Kidney (tissue), 14 donors: ENCODE measurements around the gene INPP5A. TPM values are rescaled to one million over a fixed set of nuclear protein-coding genes. Genes with fewer than 3 reads are reported as not detected.
"Not testable (repeated sequence)": the region's sequence is repeated elsewhere in the genome, so short reads cannot be mapped to it uniquely, and the experiment has no call there.

Experiments
- DNase-seq, 5 donors: peaks; one replicate each; pipeline ENCODE4 v3.0.0-alpha.2; 2013 to 2020
- FAIRE-seq: peaks from 2 replicates; lab custom pipeline; 2012; peaks lifted over from hg19 to GRCh38; lab: Jason Lieb, UNC
- H3K27ac ChIP-seq, 2 donors: one replicate each; pipeline ENCODE4 v1.7.0; 2013; ENCODE audit warnings: low read depth in 2 of 2, low read length in 2 of 2, inconsistent platforms in 1 of 2
- H3K27me3 ChIP-seq: one replicate; pipeline ENCODE4 v1.7.1; 2013; ENCODE audit warnings: low read length, inconsistent platforms; ENCODE audit not compliant: control insufficient read depth, insufficient read depth
- H3K36me3 ChIP-seq, 3 donors: one replicate each; pipeline versions ENCODE4 v1.7.0 to v1.7.1; 2013; ENCODE audit warnings: low read length in 3 of 3, control low read depth in 1 of 3, inconsistent platforms in 1 of 3; ENCODE audit not compliant: insufficient read depth in 3 of 3, control insufficient read depth in 2 of 3
- H3K4me1 ChIP-seq, 3 donors: one replicate each; pipeline versions ENCODE4 v1.7.0 to v1.7.1; 2013; ENCODE audit warnings: low read length in 3 of 3, inconsistent platforms in 1 of 3, low read depth in 1 of 3; ENCODE audit not compliant: control insufficient read depth in 2 of 3, insufficient read depth in 2 of 3
- H3K4me3 ChIP-seq, 3 donors: one replicate each; pipeline versions ENCODE4 v1.7.0 to v1.8.1; 2013; ENCODE audit warnings: low read length in 3 of 3, control low read depth in 1 of 3, inconsistent platforms in 1 of 3
- H3K9ac ChIP-seq, 3 donors: one replicate each; pipeline versions ENCODE4 v1.7.0 to v1.7.1; 2013; ENCODE audit warnings: low read length in 3 of 3, control low read depth in 1 of 3, inconsistent platforms in 1 of 3
- H3K9me3 ChIP-seq, 3 donors: one replicate each; pipeline versions ENCODE4 v1.7.0 to v1.7.1; 2013; ENCODE audit warnings: low read length in 3 of 3, control low read depth in 1 of 3, inconsistent platforms in 1 of 3; ENCODE audit not compliant: control insufficient read depth in 2 of 3, insufficient read depth in 1 of 3
- intact Hi-C: fragments of 100-400 bp; cut with DNase I; formaldehyde crosslinking; loops from one replicate; pipeline ENCODE4 v1.11.1; 2022
- polyA plus RNA-seq: library from polyadenylated mRNA; stranded (reverse); fragments of 350-450 nt; fragmentation: Illumina TruSeq; extraction: RNeasy Lipid Tissue Mini Kit (QIAGEN cat#74804); gene quantifications from one replicate; pipeline ENCODE4 v1.2.3, GENCODE V29; 2014; ENCODE audit warnings: low read depth, low replicate concordance; ENCODE audit not compliant: insufficient read depth
- total RNA-seq: library from RNA; stranded (reverse); fragmentation: NEBNext Ultra II Directional; extraction: Animal tissue kit (Norgen Biotek cat#: 25700); gene quantifications from one replicate; pipeline ENCODE4 v1.2.1, GENCODE V29; 2021
- TF ChIP-seq, protein P1 (sequence below): IDR thresholded peaks from 3 replicates; pipeline ENCODE4 v1.5.1; 2012; ENCODE audit warnings: mild to moderate bottlenecking, moderate library complexity, borderline replicate concordance; ENCODE audit not compliant: insufficient read depth; ENCODE audit errors: extremely low read depth
- donor health status: control.
- donor health status: control.
- donor health status: control.
- donor health status: control.
- donor health status: control.
- donor health status: DM: yes; HTN: yes; CAD: no.
- donor health status: Normal renal cell carcinoma (clear cell type).

The INPP5A gene
- total and polyA plus RNA-seq, 2 donors from 2014 or later = 20.8 to 40.3 TPM

DNA sequence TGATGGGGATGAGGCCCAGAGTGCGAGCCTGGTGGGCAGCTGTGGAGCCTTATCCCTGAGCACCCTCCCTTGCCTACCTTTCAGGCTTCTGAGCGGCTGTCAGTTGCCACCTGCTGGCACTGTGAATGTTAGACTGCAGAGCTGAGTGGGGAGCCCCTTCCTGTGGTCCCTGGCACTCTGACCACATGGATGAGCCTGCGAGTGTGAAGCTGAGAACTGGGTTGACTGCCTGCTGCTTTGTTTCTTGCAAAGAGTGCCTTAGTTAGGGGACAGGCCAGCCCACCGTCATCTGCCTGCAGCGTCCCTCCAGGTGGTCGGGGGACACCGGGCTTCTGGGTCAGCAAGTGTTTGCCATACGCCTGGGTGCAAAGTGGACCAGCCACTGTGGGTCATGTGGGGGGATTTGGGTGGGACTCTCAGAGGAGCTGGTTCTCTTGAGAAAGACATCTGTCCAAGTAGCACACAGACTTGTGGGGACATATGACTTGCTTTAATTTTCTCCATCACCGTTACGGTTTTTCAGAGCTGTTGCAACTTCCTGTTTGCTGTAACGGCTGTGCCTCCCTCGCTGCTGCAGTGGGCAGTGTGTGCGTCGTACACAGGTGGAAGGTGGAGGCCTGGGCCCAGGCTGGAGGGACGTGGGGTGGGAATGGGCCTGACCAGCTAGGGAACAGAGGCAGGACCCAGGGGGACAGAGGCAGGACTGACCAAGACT, 13.7 kb downstream of the INPP5A start:
- H3K27ac ChIP-seq = no peak overlapping the region
- peaks cover 0 to under 1% (median 0%) of the 10 kb centered on the region in 3 donors for H3K36me3 ChIP-seq
- intact Hi-C loops = no loop called here
- TF ChIP-seq, protein P1, sequence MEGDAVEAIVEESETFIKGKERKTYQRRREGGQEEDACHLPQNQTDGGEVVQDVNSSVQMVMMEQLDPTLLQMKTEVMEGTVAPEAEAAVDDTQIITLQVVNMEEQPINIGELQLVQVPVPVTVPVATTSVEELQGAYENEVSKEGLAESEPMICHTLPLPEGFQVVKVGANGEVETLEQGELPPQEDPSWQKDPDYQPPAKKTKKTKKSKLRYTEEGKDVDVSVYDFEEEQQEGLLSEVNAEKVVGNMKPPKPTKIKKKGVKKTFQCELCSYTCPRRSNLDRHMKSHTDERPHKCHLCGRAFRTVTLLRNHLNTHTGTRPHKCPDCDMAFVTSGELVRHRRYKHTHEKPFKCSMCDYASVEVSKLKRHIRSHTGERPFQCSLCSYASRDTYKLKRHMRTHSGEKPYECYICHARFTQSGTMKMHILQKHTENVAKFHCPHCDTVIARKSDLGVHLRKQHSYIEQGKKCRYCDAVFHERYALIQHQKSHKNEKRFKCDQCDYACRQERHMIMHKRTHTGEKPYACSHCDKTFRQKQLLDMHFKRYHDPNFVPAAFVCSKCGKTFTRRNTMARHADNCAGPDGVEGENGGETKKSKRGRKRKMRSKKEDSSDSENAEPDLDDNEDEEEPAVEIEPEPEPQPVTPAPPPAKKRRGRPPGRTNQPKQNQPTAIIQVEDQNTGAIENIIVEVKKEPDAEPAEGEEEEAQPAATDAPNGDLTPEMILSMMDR = no peak
- DNase-seq (peak in 2 of 5 donors; percentile 25 to 68), FAIRE-seq (no peak)
- no peaks in the 10 kb centered on the region for H3K9me3 ChIP-seq
- peaks cover 0 to 23% (median 15%) of the 10 kb centered on the region in 3 donors for H3K4me1 ChIP-seq
- no peaks in the 10 kb centered on the region for H3K27me3 ChIP-seq
- no peak overlapping the region for H3K4me3 ChIP-seq
- no peak overlapping the region for H3K9ac ChIP-seq

DNA sequence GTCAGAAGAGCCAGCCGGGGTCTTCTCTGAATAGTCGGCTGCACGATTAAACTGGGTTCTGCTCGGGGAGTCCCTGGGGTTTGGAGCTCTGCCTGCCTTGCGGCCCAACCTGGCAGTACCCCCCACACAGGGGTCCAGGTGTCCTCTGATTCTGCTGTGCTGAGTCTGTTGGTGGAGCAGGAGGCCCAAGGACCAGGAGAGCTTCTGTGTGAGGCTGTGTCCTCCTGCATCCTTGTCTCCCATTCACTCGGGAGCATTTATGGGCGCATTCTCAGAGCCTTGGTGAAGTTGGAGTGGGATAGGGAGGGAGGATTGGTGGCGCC, 14.2 kb downstream of the INPP5A start:
- DNase-seq = no peak
- TF ChIP-seq, protein P1 = no peak
- intact Hi-C loops = no loop called here
- Histone ChIP-seq H3K9me3 (no peaks in the 10 kb centered on the region), H3K9ac (no peak overlapping the region), H3K36me3 (peaks cover 0 to 2% (median 0%) of the 10 kb centered on the region in 3 donors), H3K27me3 (no peaks in the 10 kb centered on the region), H3K4me1 (peaks cover 0 to 22% (median 10%) of the 10 kb centered on the region in 3 donors), H3K4me3 (no peak overlapping the region), H3K27ac (no peak overlapping the region)
- FAIRE-seq = no peak

DNA sequence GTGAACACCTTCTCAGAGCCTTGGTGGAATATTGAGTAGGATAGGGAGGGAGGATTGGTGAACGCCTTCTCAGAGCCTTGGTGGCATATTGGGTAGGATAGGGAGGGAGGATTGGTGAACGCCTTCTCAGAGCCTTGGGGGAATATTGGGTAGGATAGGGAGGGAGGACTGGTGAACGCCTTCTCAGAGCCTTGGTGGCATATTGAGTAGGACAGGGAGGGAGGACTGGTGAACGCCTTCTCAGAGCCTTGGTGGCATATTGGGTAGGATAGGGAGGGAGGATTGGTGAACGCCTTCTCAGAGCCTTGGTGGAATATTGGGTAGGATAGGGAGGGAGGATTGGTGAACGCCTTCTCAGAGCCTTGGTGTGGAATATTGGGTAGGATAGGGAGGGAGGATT, 15.0 kb downstream of the INPP5A start:
- H3K9me3 ChIP-seq, H3K36me3 ChIP-seq, intact Hi-C loops, H3K4me3 ChIP-seq, H3K9ac ChIP-seq, FAIRE-seq, H3K27ac ChIP-seq, H3K27me3 ChIP-seq, DNase-seq: not testable (repeated sequence)
- peaks cover 0 to 18% (median 6%) of the 10 kb centered on the region in 3 donors for H3K4me1 ChIP-seq

DNA sequence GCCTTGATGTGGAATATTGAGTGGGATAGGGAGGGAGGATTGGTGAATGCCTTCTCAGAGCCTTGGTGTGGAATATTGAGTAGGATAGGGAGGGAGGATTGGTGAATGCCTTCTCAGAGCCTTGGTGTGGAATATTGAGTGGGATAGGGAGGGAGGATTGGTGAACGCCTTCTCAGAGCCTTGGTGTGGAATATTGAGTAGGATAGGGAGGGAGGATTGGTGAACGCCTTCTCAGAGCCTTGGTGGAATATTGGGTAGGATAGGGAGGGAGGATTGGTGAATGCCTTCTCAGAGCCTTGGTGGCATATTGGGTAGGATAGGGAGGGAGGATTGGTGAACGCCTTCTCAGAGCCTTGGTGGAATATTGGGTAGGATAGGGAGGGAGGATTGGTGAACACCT, 16.0 kb downstream of the INPP5A start:
- H3K4me1 ChIP-seq = peaks cover 0 to 19% (median 6%) of the 10 kb centered on the region in 3 donors
- H3K9me3 ChIP-seq, H3K4me3 ChIP-seq, H3K27ac ChIP-seq, DNase-seq, intact Hi-C loops, H3K36me3 ChIP-seq, FAIRE-seq, H3K9ac ChIP-seq, H3K27me3 ChIP-seq: not testable (repeated sequence)
